ENCODE data around the gene SPRR5.

- TF ChIP-seq CTCF (IDR thresholded peaks at IDR 0.05; ENCODE audit: borderline replicate concordance, extremely low read depth, low read length, poor library complexity, severe bottlenecking): no peak
- no peak for TF ChIP-seq EZH2 (IDR thresholded peaks at IDR 0.05; ENCODE audit: borderline replicate concordance, low read depth, low read length, severe bottlenecking)
These were observed 14.7 kb upstream of the SPRR5 start for GRCh38 chr1:152932170-152932811.
